K562 (cell line): ENCODE measurements around the gene ATAD3C. TPM values are rescaled to one million over a fixed set of nuclear protein-coding genes. Genes with fewer than 3 reads are reported as not detected.
A peak's percentile ranks its signal among the peaks of the same experiment; 100 is the strongest.
"Not testable (repeated sequence)": the region's sequence is repeated elsewhere in the genome, so short reads cannot be mapped to it uniquely, and the experiment has no call there.

Source experiments
- ATAC-seq: fragments of 200-7000 bp; cut with Tn5 transposase; 3 replicates; pipeline ENCODE4 v1.9.1; 2020; ENCODE audit warnings: moderate library complexity
- BruUV-seq: library from RNA; stranded (reverse); fragments of 400-500 nt; replicated peaks from 2 replicates; lab custom pipeline; 2021; lab: Mats Ljungman, UMichigan
- CTCF ChIA-PET: fragments of 300-600 bp; formaldehyde crosslinking; extraction: SDS; loops from one replicate; lab custom pipeline; 2021; ENCODE audit warnings: low intra/inter-chr PET ratio; lab: Yijun Ruan, JAX
- POLR2A ChIA-PET: fragments of 300-600, 350-650 bp; sonication (Branson Sonifier 250); formaldehyde crosslinking; extraction: SDS; loops from one replicate; lab custom pipeline; 2021; ENCODE audit warnings: antibody characterized with exemption, inconsistent platforms; lab: Yijun Ruan, JAX
- DNase-seq, 4 experiments: peaks; one replicate each; pipeline versions ENCODE4 v3.0.0 to v3.0.0-alpha.2; 2011 to 2018; ENCODE audit warnings: low spot score in 3 of 4, mixed read lengths in 3 of 4; ENCODE audit errors: extremely low read depth in 1 of 4
- FAIRE-seq: peaks from 2 replicates; lab custom pipeline; 2011; peaks lifted over from hg19 to GRCh38; lab: Jason Lieb, UNC
- H2AFZ ChIP-seq: 2 replicates; pipeline ENCODE4 v1.6.0; 2011; ENCODE audit warnings: low read depth, low read length, control low read depth, inconsistent platforms
- H3K27ac ChIP-seq: fragments of 200-600 bp; 3 replicates; pipeline ENCODE4 v1.8.0; 2011; ENCODE audit warnings: low read depth, mild to moderate bottlenecking, control low read depth, inconsistent platforms, low read length, moderate library complexity, mixed read lengths; ENCODE audit errors: extremely low read depth
- H3K27me3 ChIP-seq, 2 experiments: fragments of 300-600 bp in 1 of 2; 2 replicates in 1 of 2; 3 replicates in 1 of 2; pipeline versions ENCODE4 v1.6.0 to v1.8.0; 2011; ENCODE audit warnings: inconsistent platforms in 2 of 2, low read length in 2 of 2, mild to moderate bottlenecking in 1 of 2, mixed read lengths in 1 of 2, moderate library complexity in 1 of 2; ENCODE audit not compliant: control insufficient read depth in 2 of 2, insufficient read depth in 2 of 2
- H3K36me3 ChIP-seq: fragments of 300-600 bp; 3 replicates; pipeline ENCODE4 v1.8.0; 2011; ENCODE audit warnings: mild to moderate bottlenecking, low read length, inconsistent platforms; ENCODE audit not compliant: control insufficient read depth, insufficient read depth
- H3K4me1 ChIP-seq, 2 experiments: fragments of 200-600 bp in 1 of 2; replicated peaks in 1 of 2; 2 replicates in 1 of 2; 3 replicates in 1 of 2; pipeline versions ENCODE4 v1.5.1 to v1.8.0; 2011; ENCODE audit warnings: inconsistent platforms in 2 of 2, low read length in 2 of 2, mild to moderate bottlenecking in 1 of 2, mixed read lengths in 1 of 2, moderate library complexity in 1 of 2; ENCODE audit not compliant: control insufficient read depth in 2 of 2, insufficient read depth in 2 of 2
- H3K4me2 ChIP-seq: 2 replicates; pipeline ENCODE4 v1.6.1; 2011; ENCODE audit warnings: low read length, control low read depth, inconsistent platforms, mixed read lengths; ENCODE audit not compliant: insufficient read depth
- H3K4me3 ChIP-seq: fragments of 200-600 bp; sonication (generic), shearing (Covaris generic); 2 replicates; pipeline ENCODE4 v1.5.1; 2016; ENCODE audit warnings: control low read depth, inconsistent platforms
- H3K79me2 ChIP-seq: fragments of 200-600 bp; 3 replicates; pipeline ENCODE4 v1.8.0; 2011; ENCODE audit warnings: low read length, inconsistent platforms; ENCODE audit not compliant: control insufficient read depth, insufficient read depth
- H3K9ac ChIP-seq, 2 experiments: 2 replicates each; pipeline versions ENCODE4 v1.6.0 to v1.6.1; 2011; ENCODE audit warnings: low read depth in 2 of 2, low read length in 2 of 2, control low read depth in 1 of 2, inconsistent platforms in 1 of 2, mild to moderate bottlenecking in 1 of 2, mixed read lengths in 1 of 2; ENCODE audit not compliant: insufficient read depth in 1 of 2
- H3K9me1 ChIP-seq: one replicate; pipeline ENCODE4 v1.6.0; 2011; ENCODE audit warnings: inconsistent platforms, mild to moderate bottlenecking, low read length, moderate library complexity; ENCODE audit not compliant: control insufficient read depth, insufficient read depth
- H3K9me3 ChIP-seq: replicated peaks from 2 replicates; pipeline ENCODE4 v1.5.1; 2011; ENCODE audit warnings: low read depth, low read length, inconsistent platforms; ENCODE audit not compliant: control insufficient read depth, insufficient read depth
- H4K20me1 ChIP-seq: replicated peaks from 2 replicates; pipeline ENCODE4 v1.6.1; 2011; ENCODE audit warnings: low read length, inconsistent platforms, mixed read lengths; ENCODE audit not compliant: control insufficient read depth, insufficient read depth
- DEAF1 ChIP-seq: fragments of 450-650 bp; formaldehyde crosslinking; IDR thresholded peaks from 2 replicates; pipeline ENCODE4 v1.4.0; 2020; ENCODE audit warnings: mild to moderate bottlenecking, moderate library complexity
- ETV5 ChIP-seq: sonication (generic); formaldehyde crosslinking; IDR thresholded peaks from 2 replicates; pipeline ENCODE4 v1.4.0; 2020; ENCODE audit warnings: low read depth, mild to moderate bottlenecking, missing genetic modification reagents
- KDM1A ChIP-seq, 2 experiments: fragments of 450-650 bp; IDR thresholded peaks; 2 replicates each; pipeline ENCODE4 v1.6.1; 2016; ENCODE audit warnings: mild to moderate bottlenecking in 2 of 2
- ZBTB11 ChIP-seq, 3 experiments: fragments of 200-800 bp in 1 of 3; fragments of 250-450 bp in 1 of 3; fragments of 450-650 bp in 1 of 3; sonication (Bioruptor Pico) in 1 of 3; sonication (Bioruptor generic) in 1 of 3; formaldehyde crosslinking in 1 of 3; IDR thresholded peaks; 2 replicates each; pipeline versions ENCODE4 v1.6.1 to v1.8.0; 2016 to 2022; ENCODE audit warnings: mild to moderate bottlenecking in 2 of 3, missing genetic modification characterization in 2 of 3, missing compliant biosample characterization in 1 of 3, moderate library complexity in 1 of 3
- ZNF592 ChIP-seq: fragments of 450-650 bp; IDR thresholded peaks from 2 replicates; pipeline ENCODE4 v1.6.1; 2017; ENCODE audit warnings: antibody characterized with exemption, mild to moderate bottlenecking
- WGBS: fragments of 100-300 bp; shearing (Covaris generic); methylation state at CpG from one replicate; pipeline ENCODE4 v1.1.6; 2016; ENCODE audit warnings: low coverage, mixed read lengths; ENCODE audit not compliant: insufficient coverage; ENCODE audit errors: missing lambda C conversion rate; 5-methylcytosine and 5-hydroxymethylcytosine counted together
- in situ Hi-C: fragments of 300-500 bp; cut with MboI; formaldehyde crosslinking; loops from 4 replicates; pipeline ENCODE4 v1.15.0; 2018; ENCODE audit warnings: inconsistent platforms, mixed read lengths
- intact Hi-C: fragments of 100-400 bp; cut with micrococcal nuclease; formaldehyde crosslinking; loops from 2 replicates; pipeline ENCODE4 v1.14.2; 2022
- polyA plus RNA-seq, 8 experiments: library from polyadenylated mRNA; depleted of rRNA in 4 of 8; stranded (reverse) in 5 of 8; unstranded in 3 of 8; fragments of >200 nt; fragmentation: Nextera tagmentation in 2 of 8; fragmentation: Illumina TruSeq in 1 of 8; extraction: Ambion mirVana in 2 of 8; extraction: Trizol in 1 of 8; gene quantifications; 2 replicates each; pipeline versions ENCODE4 v1.2.1 to v1.2.3, GENCODE V29; 2011 to 2014; ENCODE audit warnings: inconsistent platforms in 1 of 8, missing spikeins in 1 of 8
- total RNA-seq, 7 experiments: library from RNA; depleted of rRNA in 6 of 7; stranded (reverse); fragments of >200 nt in 6 of 7; fragmentation: Illumina TruSeq in 2 of 7; extraction: Trizol in 2 of 7; gene quantifications; 2 replicates each; pipeline versions ENCODE4 v1.2.1 to v1.2.3, GENCODE V29; 2011 to 2021; ENCODE audit warnings: low replicate concordance in 1 of 7

Gene ATAD3C
- total and polyA plus RNA-seq, 9 of the 15 experiments (the other 6 are each of a cell fraction or from before 2014, with no cell fraction given) = 0.03 to 0.18 TPM; not detected in 7

GRCh38 chr1:1505366-1505798, 55.9 kb downstream of the ATAD3C start:
- H2AFZ ChIP-seq = peak overlapping the region; percentile 69
- peak overlapping the region; percentile 67 for H3K4me2 ChIP-seq
- WGBS = 4% methylated on average over 12 of the region's 22 CpGs
- H3K27ac ChIP-seq = peak overlapping the region; percentile 74
- H3K36me3 ChIP-seq, H3K9me1 ChIP-seq, H3K27me3 ChIP-seq, H3K9me3 ChIP-seq, in situ Hi-C loops, H4K20me1 ChIP-seq, BruUV-seq, H3K4me3 ChIP-seq, H3K79me2 ChIP-seq: not testable (repeated sequence)
- ATAC-seq (peak; percentile 91), DNase-seq (peak in 1 of 4 experiments; percentile 76), FAIRE-seq (peak; percentile 91)
- H3K9ac ChIP-seq = peak overlapping the region; percentile 20 to 48; a peak in 1 of 4 replicates
- ChIA-PET CTCF (interaction anchor here (1.4 kb wide), 1 partner anchor 156 kb away, joined by 5 read pairs; the partner anchor contains the start of gene DVL1), POLR2A (interaction anchor here (0.6 to 2.0 kb wide), 7 partner anchors 14 to 222 kb away, joined by 3 to 11 read pairs (median 3); partner anchors contain the start of gene AURKAIP1)
- H3K4me1 ChIP-seq = peaks cover 8 to 15% of the 10 kb centered on the region in 2 experiments; a peak in 3 of 5 replicates
- intact Hi-C loops = loop anchor here (10.0 kb wide), 1 partner anchor 131 kb away; the partner anchor contains the start of gene AURKAIP1
- TF ChIP-seq ZBTB11 (CRISPR knock-in tag; IDR thresholded peaks at IDR 0.05) (peak in 1 of 3 experiments; percentile 78; a peak in 2 of 6 replicates), ZNF592 (peak; percentile 43; the same call in 1 of the 2 replicates), KDM1A (IDR thresholded peaks at IDR 0.05) (0 out of 4 replicates have a peak, but pooled peaks of 1 of the 2 experiments have one; percentile 1), DEAF1 (CRISPR knock-in tag) (0 out of 2 replicates have a peak, but pooled peaks have one; percentile 34), ETV5 (peak; percentile 73; the same call in 1 of the 2 replicates)
